ENCODE results near the gene AQP12B.

Gene AQP12B

DNA sequence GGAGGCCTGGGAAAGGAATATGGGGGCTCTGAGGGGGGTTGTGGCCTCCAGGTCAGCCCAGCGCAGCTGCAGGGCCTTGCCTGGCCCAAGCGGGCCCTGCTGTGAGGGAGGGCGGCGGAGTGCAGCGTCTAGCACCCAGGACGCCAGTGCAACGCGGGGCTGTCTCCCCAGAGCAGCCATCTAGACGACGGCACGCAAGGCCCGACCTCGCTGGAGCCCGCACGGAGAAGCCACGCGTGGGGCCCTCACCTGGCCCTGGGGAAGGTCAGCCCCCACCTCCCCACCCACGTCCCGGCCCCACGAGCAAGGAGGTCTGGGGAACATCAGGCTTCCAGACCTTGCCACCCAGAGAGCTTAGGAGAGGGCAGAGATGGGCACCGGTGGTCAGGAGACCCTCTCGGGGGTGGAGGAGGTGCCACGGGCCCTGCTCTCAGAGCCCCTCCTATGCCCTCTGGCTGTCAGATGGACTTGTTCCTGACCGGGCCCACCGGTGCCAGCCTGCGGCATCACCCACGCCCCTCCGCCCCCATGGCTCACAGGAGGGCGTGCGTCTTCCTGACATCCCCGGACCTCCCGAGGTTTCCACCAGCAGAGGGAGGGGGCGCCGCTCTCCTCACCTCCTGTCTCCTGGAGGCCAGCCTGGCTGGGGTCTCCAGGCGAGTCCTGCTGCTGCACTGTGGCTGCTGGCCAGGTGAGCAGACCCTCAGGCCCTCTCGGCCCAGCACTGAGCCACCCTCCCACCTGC lies 40.5 kb downstream of the AQP12B start:
- TF ChIP-seq, protein P1, sequence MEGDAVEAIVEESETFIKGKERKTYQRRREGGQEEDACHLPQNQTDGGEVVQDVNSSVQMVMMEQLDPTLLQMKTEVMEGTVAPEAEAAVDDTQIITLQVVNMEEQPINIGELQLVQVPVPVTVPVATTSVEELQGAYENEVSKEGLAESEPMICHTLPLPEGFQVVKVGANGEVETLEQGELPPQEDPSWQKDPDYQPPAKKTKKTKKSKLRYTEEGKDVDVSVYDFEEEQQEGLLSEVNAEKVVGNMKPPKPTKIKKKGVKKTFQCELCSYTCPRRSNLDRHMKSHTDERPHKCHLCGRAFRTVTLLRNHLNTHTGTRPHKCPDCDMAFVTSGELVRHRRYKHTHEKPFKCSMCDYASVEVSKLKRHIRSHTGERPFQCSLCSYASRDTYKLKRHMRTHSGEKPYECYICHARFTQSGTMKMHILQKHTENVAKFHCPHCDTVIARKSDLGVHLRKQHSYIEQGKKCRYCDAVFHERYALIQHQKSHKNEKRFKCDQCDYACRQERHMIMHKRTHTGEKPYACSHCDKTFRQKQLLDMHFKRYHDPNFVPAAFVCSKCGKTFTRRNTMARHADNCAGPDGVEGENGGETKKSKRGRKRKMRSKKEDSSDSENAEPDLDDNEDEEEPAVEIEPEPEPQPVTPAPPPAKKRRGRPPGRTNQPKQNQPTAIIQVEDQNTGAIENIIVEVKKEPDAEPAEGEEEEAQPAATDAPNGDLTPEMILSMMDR (IDR thresholded peaks at IDR 0.05; ENCODE audit: unreplicated experiment in 3 of 3): no peak
- no peak overlapping the region for H3K4me3 Mint-ChIP-seq
- no peak overlapping the region for H3K27ac Mint-ChIP-seq
- peaks cover 3% of the 10 kb centered on the region for H3K9me3 Mint-ChIP-seq
- no peaks in the 10 kb centered on the region for H3K4me1 Mint-ChIP-seq
- H3K36me3 Mint-ChIP-seq (ENCODE audit: low read depth): no peaks in the 10 kb centered on the region
- peaks cover 48% of the 10 kb centered on the region for H3K27me3 Mint-ChIP-seq (ENCODE audit: low read depth)

DNA sequence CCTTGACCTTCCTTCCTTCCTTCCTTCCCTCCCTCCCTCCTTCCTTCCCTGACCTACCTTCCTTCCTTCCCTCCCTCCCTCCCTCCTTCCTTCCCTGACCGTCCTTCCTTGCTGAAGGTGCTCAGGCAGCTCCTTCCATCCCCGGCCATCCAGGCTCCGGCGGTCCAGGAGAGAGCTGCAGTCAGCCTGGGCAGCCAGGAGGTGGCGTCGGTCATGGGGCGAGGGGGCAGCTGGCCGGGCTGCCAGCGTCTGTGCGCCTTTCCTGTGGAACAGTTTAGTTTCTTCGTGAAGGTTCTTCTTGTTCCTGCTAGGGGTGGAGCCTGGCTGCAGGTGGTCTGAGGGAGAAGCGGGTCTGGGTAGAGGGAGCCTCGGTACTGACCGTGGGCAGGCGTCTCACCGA lies 41.7 kb downstream of the AQP12B start:
- TF ChIP-seq, protein P1 (IDR thresholded peaks at IDR 0.05; ENCODE audit: unreplicated experiment in 3 of 3): peak in 2 of 3 experiments; percentile 13 to 47
- peaks cover 3% of the 10 kb centered on the region for H3K9me3 Mint-ChIP-seq
- H3K27me3 Mint-ChIP-seq (ENCODE audit: low read depth): peaks cover 51% of the 10 kb centered on the region
- H3K4me3 Mint-ChIP-seq: no peak overlapping the region
- H3K27ac Mint-ChIP-seq: no peak overlapping the region
- no peaks in the 10 kb centered on the region for H3K4me1 Mint-ChIP-seq
- H3K36me3 Mint-ChIP-seq (ENCODE audit: low read depth): no peaks in the 10 kb centered on the region

DNA sequence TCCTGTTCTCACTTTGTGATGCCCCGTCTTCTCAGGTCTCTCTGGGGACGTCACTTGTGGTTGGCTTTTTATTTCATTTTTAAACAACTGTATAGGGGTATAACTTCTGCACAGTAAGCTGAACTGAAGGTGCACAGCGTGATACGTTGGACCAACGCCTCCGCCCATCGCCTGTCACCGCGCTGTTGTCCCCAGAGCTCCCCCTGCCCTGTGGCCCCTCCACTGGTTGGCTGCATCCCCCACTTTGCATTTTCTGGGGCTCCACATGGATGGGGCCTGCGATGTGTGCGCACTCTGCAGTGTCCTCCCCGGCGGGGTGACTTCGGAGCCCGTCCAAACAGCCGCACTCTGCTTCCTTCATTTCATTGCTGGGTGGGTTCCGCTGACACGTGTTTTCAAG lies 43.1 kb downstream of the AQP12B start:
- Mint-ChIP-seq H3K27me3 (ENCODE audit: low read depth) (peaks cover 48% of the 10 kb centered on the region), H3K9me3 (peaks cover 8% of the 10 kb centered on the region), H3K4me1 (no peaks in the 10 kb centered on the region), H3K27ac (no peak overlapping the region), H3K4me3 (no peak overlapping the region), H3K36me3 (ENCODE audit: low read depth) (no peaks in the 10 kb centered on the region)
- TF ChIP-seq, protein P1 (IDR thresholded peaks at IDR 0.05; ENCODE audit: unreplicated experiment in 3 of 3): no peak

DNA sequence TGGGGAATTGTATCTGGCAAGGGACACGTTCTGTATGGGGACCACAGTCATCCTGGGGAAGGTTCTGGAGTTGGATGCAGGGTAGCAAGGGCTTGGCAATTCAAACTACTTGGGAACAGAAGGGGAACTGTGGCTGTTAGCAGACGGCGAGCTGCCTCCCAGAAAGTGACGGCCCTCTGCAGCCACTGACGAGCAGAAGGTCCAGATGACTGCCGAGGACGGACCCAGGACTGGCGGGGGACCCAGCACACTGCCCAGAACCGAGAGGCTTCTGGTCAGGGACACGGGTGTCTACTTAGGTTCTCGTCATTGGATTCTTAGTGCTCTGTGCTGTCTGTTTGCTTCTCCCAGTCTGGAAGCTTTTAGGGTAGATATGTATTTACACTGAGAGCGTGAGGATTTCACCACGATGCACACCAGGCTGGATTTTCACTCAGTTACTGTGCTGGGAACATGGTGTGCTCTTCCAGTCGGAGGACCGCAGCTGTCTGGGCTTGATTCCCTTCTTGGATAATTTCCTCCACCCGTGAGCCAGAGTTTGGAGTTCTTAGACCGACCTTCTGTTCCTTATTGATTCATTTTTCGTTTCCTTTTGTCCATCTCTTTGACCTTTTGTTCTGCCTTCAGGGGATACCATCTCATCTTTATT lies 44.0 kb downstream of the AQP12B start:
- H3K36me3 Mint-ChIP-seq (ENCODE audit: low read depth): no peaks in the 10 kb centered on the region
- TF ChIP-seq, protein P1 (IDR thresholded peaks at IDR 0.05; ENCODE audit: unreplicated experiment in 3 of 3): no peak
- peaks cover 15% of the 10 kb centered on the region for H3K9me3 Mint-ChIP-seq
- H3K4me1 Mint-ChIP-seq: no peaks in the 10 kb centered on the region
- peaks cover 40% of the 10 kb centered on the region for H3K27me3 Mint-ChIP-seq (ENCODE audit: low read depth)
- H3K27ac Mint-ChIP-seq: no peak overlapping the region
- H3K4me3 Mint-ChIP-seq: no peak overlapping the region

DNA sequence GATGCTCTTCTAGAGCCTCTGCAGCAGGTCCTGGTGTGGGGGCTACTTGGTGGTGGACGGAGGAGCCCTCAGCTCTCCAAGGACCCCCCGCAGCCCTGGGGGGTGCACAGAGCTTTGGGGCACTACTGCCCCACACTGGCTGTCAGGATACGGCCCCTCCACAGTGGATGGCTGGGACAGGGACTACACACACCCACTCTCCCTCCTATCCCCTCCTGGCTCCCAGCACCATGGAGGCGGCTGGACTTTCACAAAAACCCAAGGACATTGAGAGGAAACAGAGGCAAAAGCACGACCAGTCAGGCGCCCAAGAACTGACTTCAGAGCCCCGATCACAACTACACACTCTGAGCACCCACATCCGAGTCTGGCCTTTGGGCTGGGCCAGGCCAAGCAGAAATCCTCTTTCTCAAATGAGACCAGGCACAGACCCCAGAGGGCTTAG lies 44.8 kb downstream of the AQP12B start:
- no peaks in the 10 kb centered on the region for H3K4me1 Mint-ChIP-seq
- TF ChIP-seq, protein P1 (IDR thresholded peaks at IDR 0.05; ENCODE audit: unreplicated experiment in 3 of 3): no peak
- H3K27ac Mint-ChIP-seq: no peak overlapping the region
- H3K9me3 Mint-ChIP-seq: peaks cover 22% of the 10 kb centered on the region
- H3K27me3 Mint-ChIP-seq (ENCODE audit: low read depth): peaks cover 40% of the 10 kb centered on the region
- H3K4me3 Mint-ChIP-seq: no peak overlapping the region
- no peaks in the 10 kb centered on the region for H3K36me3 Mint-ChIP-seq (ENCODE audit: low read depth)
